SK-N-SH (cell line): ENCODE measurements around the gene G3BP2.

ENCODE experiments used
- CTCF ChIP-seq: fragments of 200-600 bp; sonication (generic); IDR thresholded peaks from 2 replicates; pipeline ENCODE4 v1.6.1; 2017; ENCODE audit warnings: antibody characterized with exemption, mild to moderate bottlenecking, moderate library complexity
- EP300 ChIP-seq, 2 experiments: IDR thresholded peaks; 2 replicates each; pipeline versions ENCODE4 v1.4.0 to v1.6.1; 2012; ENCODE audit warnings: borderline replicate concordance in 1 of 2, low read depth in 1 of 2, low read length in 1 of 2
- JUND ChIP-seq: IDR thresholded peaks from 2 replicates; pipeline ENCODE4 v1.4.0; 2012
- NFIC ChIP-seq: IDR thresholded peaks from 2 replicates; pipeline ENCODE4 v1.4.0; 2012; ENCODE audit warnings: borderline replicate concordance
- NRF1 ChIP-seq: IDR thresholded peaks from 2 replicates; pipeline ENCODE4 v1.6.1; 2012; ENCODE audit warnings: low read depth, mild to moderate bottlenecking, low read length
- POLR2AphosphoS5 ChIP-seq: IDR thresholded peaks from 2 replicates; pipeline ENCODE4 v1.6.1; 2012; ENCODE audit warnings: low read depth, low read length
- TEAD4 ChIP-seq: IDR thresholded peaks from 2 replicates; pipeline ENCODE4 v1.4.0; 2012; ENCODE audit warnings: mild to moderate bottlenecking, borderline replicate concordance; ENCODE audit not compliant: insufficient read depth
- USF2 ChIP-seq: fragments of 150-350 bp; IDR thresholded peaks from 2 replicates; pipeline ENCODE4 v1.6.1; 2017; ENCODE audit warnings: antibody characterized with exemption, low read length, low read depth, borderline replicate concordance

- no peak for TF ChIP-seq CTCF
- no peak for TF ChIP-seq NFIC
- no peak for TF ChIP-seq JUND
- no peak for TF ChIP-seq POLR2AphosphoS5
- no peak for TF ChIP-seq NRF1
- TF ChIP-seq EP300 (IDR thresholded peaks at IDR 0.05; ENCODE audit: borderline replicate concordance in 1 of 2, low read depth in 1 of 2, low read length in 1 of 2) = no peak
- TF ChIP-seq TEAD4 = no peak
- TF ChIP-seq USF2 = no peak
These were observed 5.8 kb upstream of the G3BP2 start for GRCh38 chr4:75678965-75679364.
